ENCODE data around the gene DNAAF5. TPM values are rescaled to one million over a fixed set of nuclear protein-coding genes. Genes with fewer than 3 reads are reported as not detected.
A peak's percentile ranks its signal among the peaks of the same experiment; 100 is the strongest.

Gene DNAAF5
- total RNA-seq, 1 donor from 2014 or later = 30.7 TPM

DNA sequence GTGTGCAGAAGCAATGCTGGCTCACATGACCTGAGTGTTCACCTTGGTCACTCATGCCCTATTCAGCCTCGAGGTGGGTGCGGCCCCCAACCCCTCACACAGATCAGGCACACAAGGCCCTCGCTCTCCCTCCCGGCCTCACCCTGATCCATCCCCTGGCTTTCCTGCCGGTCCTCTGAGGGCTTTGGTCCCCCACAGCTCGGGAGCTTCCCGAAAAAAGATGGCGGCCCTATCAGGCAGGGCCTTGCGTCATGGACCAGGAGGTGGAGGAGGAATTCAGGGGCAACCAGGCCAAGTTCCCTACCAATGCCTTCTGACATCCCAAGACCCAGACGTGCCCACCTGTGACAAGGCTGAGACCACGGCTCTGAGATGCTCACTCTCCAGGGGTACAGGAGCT is 43.7 kb upstream of the DNAAF5 start:
- TF ChIP-seq, protein P1, sequence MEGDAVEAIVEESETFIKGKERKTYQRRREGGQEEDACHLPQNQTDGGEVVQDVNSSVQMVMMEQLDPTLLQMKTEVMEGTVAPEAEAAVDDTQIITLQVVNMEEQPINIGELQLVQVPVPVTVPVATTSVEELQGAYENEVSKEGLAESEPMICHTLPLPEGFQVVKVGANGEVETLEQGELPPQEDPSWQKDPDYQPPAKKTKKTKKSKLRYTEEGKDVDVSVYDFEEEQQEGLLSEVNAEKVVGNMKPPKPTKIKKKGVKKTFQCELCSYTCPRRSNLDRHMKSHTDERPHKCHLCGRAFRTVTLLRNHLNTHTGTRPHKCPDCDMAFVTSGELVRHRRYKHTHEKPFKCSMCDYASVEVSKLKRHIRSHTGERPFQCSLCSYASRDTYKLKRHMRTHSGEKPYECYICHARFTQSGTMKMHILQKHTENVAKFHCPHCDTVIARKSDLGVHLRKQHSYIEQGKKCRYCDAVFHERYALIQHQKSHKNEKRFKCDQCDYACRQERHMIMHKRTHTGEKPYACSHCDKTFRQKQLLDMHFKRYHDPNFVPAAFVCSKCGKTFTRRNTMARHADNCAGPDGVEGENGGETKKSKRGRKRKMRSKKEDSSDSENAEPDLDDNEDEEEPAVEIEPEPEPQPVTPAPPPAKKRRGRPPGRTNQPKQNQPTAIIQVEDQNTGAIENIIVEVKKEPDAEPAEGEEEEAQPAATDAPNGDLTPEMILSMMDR (IDR thresholded peaks at IDR 0.05; ENCODE audit: unreplicated experiment) = no peak
- Mint-ChIP-seq H3K4me1 (ENCODE audit: unreplicated experiment) (peaks cover 3% of the 10 kb centered on the region), H3K4me3 (ENCODE audit: unreplicated experiment) (no peak overlapping the region), H3K27me3 (ENCODE audit: unreplicated experiment) (peaks cover 13% of the 10 kb centered on the region), H3K27ac (ENCODE audit: unreplicated experiment) (no peak overlapping the region), H3K9me3 (ENCODE audit: unreplicated experiment) (peaks cover 6% of the 10 kb centered on the region), H3K36me3 (ENCODE audit: low read depth, unreplicated experiment) (peaks cover 43% of the 10 kb centered on the region)
- DNase-seq (ENCODE audit: low spot score) = no peak

DNA sequence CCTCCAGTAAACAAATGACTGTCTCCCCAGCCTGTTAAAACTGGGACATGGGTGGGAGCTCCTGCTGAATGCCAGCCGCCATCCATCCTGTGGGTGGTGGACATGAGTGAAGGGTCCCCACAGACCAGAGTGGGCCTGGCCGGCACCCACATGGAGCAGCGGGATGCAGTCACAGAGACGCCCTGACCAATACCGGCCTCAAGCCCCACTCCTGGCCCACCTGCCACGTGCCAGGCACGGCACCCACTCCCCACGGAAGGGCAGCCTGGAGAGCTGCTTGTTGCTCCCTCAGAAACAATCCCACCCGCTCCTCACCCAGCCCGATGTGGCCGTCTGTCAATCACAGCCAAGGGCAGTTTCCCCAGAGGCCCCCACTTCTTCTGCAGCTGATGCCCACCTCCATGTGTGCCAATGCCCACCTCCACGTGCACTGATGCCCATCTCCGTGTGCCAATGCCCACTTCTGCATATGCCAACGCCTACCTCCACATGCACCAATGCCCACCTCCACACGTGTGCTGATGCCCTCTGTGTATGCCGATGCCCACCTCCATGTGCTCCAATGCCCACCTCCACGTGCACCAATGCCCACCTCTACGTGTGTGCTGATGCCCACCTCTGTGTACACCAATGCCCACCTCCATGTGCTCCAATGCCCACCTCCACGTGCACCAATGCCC is 42.8 kb upstream of the DNAAF5 start:
- TF ChIP-seq, protein P1 (IDR thresholded peaks at IDR 0.05; ENCODE audit: unreplicated experiment) = no peak
- H3K36me3 Mint-ChIP-seq (ENCODE audit: low read depth, unreplicated experiment) = peaks cover 40% of the 10 kb centered on the region
- H3K9me3 Mint-ChIP-seq (ENCODE audit: unreplicated experiment) = peaks cover 6% of the 10 kb centered on the region
- H3K27ac Mint-ChIP-seq (ENCODE audit: unreplicated experiment) = no peak overlapping the region
- H3K27me3 Mint-ChIP-seq (ENCODE audit: unreplicated experiment) = peaks cover 13% of the 10 kb centered on the region
- no peak overlapping the region for H3K4me3 Mint-ChIP-seq (ENCODE audit: unreplicated experiment)
- peaks cover 3% of the 10 kb centered on the region for H3K4me1 Mint-ChIP-seq (ENCODE audit: unreplicated experiment)
- DNase-seq (ENCODE audit: low spot score) = no peak

DNA sequence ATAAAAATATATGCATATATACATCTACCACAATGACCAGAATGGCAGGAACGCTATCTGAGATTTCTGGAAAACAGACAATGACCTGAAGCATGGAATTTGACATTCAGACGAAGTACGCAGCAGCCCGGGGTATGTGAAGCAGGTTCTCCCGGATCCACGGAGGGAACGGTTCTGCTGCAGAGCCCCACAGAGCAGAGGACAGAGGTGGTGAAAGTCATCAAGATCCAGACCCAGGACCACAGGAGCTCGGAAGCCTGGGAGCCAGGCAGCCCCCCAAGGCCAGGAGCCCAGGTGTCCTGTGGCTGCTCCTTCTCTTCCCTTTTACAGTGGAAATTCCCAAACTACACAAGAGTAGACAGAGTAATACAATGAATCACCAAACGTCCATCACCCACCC is 42.1 kb upstream of the DNAAF5 start:
- Mint-ChIP-seq H3K9me3 (ENCODE audit: unreplicated experiment) (peaks cover 6% of the 10 kb centered on the region), H3K4me1 (ENCODE audit: unreplicated experiment) (peaks cover 3% of the 10 kb centered on the region), H3K36me3 (ENCODE audit: low read depth, unreplicated experiment) (peaks cover 41% of the 10 kb centered on the region), H3K27me3 (ENCODE audit: unreplicated experiment) (peaks cover 12% of the 10 kb centered on the region), H3K4me3 (ENCODE audit: unreplicated experiment) (peak overlapping the region; percentile 25), H3K27ac (ENCODE audit: unreplicated experiment) (no peak overlapping the region)
- TF ChIP-seq, protein P1 (IDR thresholded peaks at IDR 0.05; ENCODE audit: unreplicated experiment) = no peak
- no peak for DNase-seq (ENCODE audit: low spot score)

DNA sequence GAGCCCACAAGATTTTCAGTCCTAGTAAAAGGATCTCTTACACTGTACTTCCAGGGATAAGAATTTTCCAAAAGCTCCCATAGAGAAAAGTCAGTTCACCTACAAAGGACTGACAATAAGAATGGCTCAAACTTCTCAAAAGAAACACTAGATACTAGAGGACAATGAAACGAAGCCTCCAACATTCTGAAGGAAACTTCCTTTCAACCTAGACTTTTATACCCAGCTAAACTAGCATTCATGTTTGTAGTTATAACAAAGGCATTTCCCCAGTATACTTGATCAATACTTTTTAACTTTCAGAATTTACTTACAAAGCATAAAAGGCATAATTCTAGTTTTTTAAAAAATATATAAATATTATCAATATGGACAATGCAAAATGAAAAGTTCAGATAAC is 41.0 kb upstream of the DNAAF5 start:
- peaks cover 40% of the 10 kb centered on the region for H3K36me3 Mint-ChIP-seq (ENCODE audit: low read depth, unreplicated experiment)
- H3K9me3 Mint-ChIP-seq (ENCODE audit: unreplicated experiment) = peaks cover 6% of the 10 kb centered on the region
- TF ChIP-seq, protein P1 (IDR thresholded peaks at IDR 0.05; ENCODE audit: unreplicated experiment) = no peak
- H3K27me3 Mint-ChIP-seq (ENCODE audit: unreplicated experiment) = peaks cover 10% of the 10 kb centered on the region
- no peak for DNase-seq (ENCODE audit: low spot score)
- no peak overlapping the region for H3K4me3 Mint-ChIP-seq (ENCODE audit: unreplicated experiment)
- no peak overlapping the region for H3K27ac Mint-ChIP-seq (ENCODE audit: unreplicated experiment)
- H3K4me1 Mint-ChIP-seq (ENCODE audit: unreplicated experiment) = peaks cover 3% of the 10 kb centered on the region

DNA sequence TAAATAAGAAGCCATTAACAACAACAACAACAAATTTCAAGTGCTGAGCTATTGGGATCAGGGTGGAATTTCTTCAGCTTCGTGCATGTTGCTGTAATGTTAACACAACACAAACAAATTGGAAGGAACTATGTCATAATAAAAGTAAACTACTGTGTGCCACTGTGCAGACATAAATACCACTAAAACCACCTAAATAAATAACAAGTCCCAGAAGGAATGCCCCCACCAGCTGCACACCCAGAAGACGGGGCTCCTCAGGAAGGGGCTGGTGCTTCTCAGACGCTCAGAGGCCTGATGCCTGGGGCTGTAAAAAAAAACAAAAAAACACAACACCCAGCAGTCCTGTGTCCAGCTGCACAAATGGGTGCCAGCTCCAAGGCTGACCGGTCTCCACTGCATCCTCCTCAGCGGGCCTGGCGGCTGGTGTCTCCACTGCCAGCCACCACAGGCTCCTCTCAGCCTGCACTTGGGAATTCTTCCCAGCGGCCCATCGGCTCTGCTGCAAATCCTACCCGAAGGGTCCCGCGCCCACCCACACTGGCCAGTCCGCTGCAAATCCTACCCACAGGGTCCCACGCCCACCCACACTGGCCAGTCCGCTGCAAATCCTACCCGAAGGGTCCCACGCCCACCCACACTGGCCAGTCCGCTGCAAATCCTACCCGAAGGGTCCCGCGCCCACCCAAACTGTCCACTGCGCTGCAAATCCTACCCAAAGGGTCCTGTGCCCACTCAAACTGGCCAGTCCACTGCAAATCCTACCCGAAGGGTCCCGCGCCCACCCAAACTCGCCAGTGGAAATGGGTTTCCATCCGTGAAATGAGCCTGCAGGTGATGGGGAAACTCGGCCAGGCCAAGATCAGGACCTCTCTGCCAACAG is 35.8 kb upstream of the DNAAF5 start:
- peak overlapping the region; percentile 31 for H3K4me3 Mint-ChIP-seq (ENCODE audit: unreplicated experiment)
- H3K4me1 Mint-ChIP-seq (ENCODE audit: unreplicated experiment) = no peaks in the 10 kb centered on the region
- peaks cover 10% of the 10 kb centered on the region for H3K27me3 Mint-ChIP-seq (ENCODE audit: unreplicated experiment)
- peaks cover 6% of the 10 kb centered on the region for H3K9me3 Mint-ChIP-seq (ENCODE audit: unreplicated experiment)
- DNase-seq (ENCODE audit: low spot score) = no peak
- H3K36me3 Mint-ChIP-seq (ENCODE audit: low read depth, unreplicated experiment) = peaks cover 29% of the 10 kb centered on the region
- H3K27ac Mint-ChIP-seq (ENCODE audit: unreplicated experiment) = no peak overlapping the region
- TF ChIP-seq, protein P1 (IDR thresholded peaks at IDR 0.05; ENCODE audit: unreplicated experiment) = no peak

Measured in endothelial cell (in vitro differentiated cells).